ENCODE measurements around the gene HTR7. TPM values are rescaled to one million over a fixed set of nuclear protein-coding genes. Genes with fewer than 3 reads are reported as not detected.
A peak's percentile ranks its signal among the peaks of the same experiment; 100 is the strongest.
"Not testable (repeated sequence)": the region's sequence is repeated elsewhere in the genome, so short reads cannot be mapped to it uniquely, and the experiment has no call there.

HTR7 gene
- total RNA-seq, 2 experiments from 2014 or later: not detected

GRCh38 chr10:90849956-90850749 is 7.7 kb downstream of the HTR7 start:
- no peak overlapping the region for H3K27ac Mint-ChIP-seq

GRCh38 chr10:90847436-90847835 is 10.4 kb downstream of the HTR7 start:
- peaks cover 8% of the 10 kb centered on the region for H3K9me3 Mint-ChIP-seq (ENCODE audit: low read depth)
- H3K4me3 Mint-ChIP-seq: no peak overlapping the region
- CTCF ChIA-PET: interaction anchor here (2.0 kb wide), 1 partner anchor 11 kb away, joined by 7 read pairs; the partner anchor contains the start of gene HTR7
- H3K27ac Mint-ChIP-seq: no peak overlapping the region
- H3K4me1 Mint-ChIP-seq: peaks cover 17% of the 10 kb centered on the region
- H3K27me3 Mint-ChIP-seq: peaks cover 34% of the 10 kb centered on the region
- H3K36me3 Mint-ChIP-seq: peaks cover 16% of the 10 kb centered on the region
- DNase-seq (no peak), ATAC-seq (peak; percentile 57)

More at GRCh38 chr10:90849956-90850749, 7.7 kb downstream of the HTR7 start:
- Mint-ChIP-seq H3K9me3 (ENCODE audit: low read depth) (peaks cover 8% of the 10 kb centered on the region), H3K36me3 (peaks cover 16% of the 10 kb centered on the region), H3K27me3 (peaks cover 43% of the 10 kb centered on the region), H3K4me1 (peaks cover 17% of the 10 kb centered on the region), H3K4me3 (no peak overlapping the region)
- CTCF ChIA-PET: no interaction called here
- DNase-seq (no peak), ATAC-seq (peak; percentile 39)

GRCh38 chr10:90846746-90847145 is 11.1 kb downstream of the HTR7 start:
- CTCF ChIA-PET: interaction anchor here (2.0 kb wide), 1 partner anchor 11 kb away, joined by 7 read pairs; the partner anchor contains the start of gene HTR7

GRCh38 chr10:90845726-90846125 is 12.1 kb downstream of the HTR7 start:
- no peak for ATAC-seq
- no peak for DNase-seq
- H3K27me3 Mint-ChIP-seq: peaks cover 25% of the 10 kb centered on the region
- peaks cover 16% of the 10 kb centered on the region for H3K4me1 Mint-ChIP-seq
- H3K4me3 Mint-ChIP-seq: no peak overlapping the region
- peaks cover 9% of the 10 kb centered on the region for H3K36me3 Mint-ChIP-seq
- CTCF ChIA-PET: no interaction called here
- H3K9me3 Mint-ChIP-seq (ENCODE audit: low read depth): peaks cover 5% of the 10 kb centered on the region
- no peak overlapping the region for H3K27ac Mint-ChIP-seq

More at GRCh38 chr10:90846746-90847145, 11.1 kb downstream of the HTR7 start:
- Mint-ChIP-seq H3K27ac (no peak overlapping the region), H3K4me3 (no peak overlapping the region), H3K27me3 (peaks cover 30% of the 10 kb centered on the region), H3K36me3 (peaks cover 15% of the 10 kb centered on the region), H3K9me3 (ENCODE audit: low read depth) (peaks cover 8% of the 10 kb centered on the region), H3K4me1 (peaks cover 17% of the 10 kb centered on the region)
- no peak for ATAC-seq
- no peak for DNase-seq

GRCh38 chr10:90842725-90843124 is 15.1 kb downstream of the HTR7 start:
- Mint-ChIP-seq H3K27ac (no peak overlapping the region), H3K36me3 (no peaks in the 10 kb centered on the region), H3K4me3 (no peak overlapping the region), H3K27me3 (peaks cover 33% of the 10 kb centered on the region), H3K9me3 (ENCODE audit: low read depth) (no peaks in the 10 kb centered on the region), H3K4me1 (peaks cover 6% of the 10 kb centered on the region)
- DNase-seq: no peak
- no peak for ATAC-seq
- CTCF ChIA-PET: no interaction called here

GRCh38 chr10:90837486-90837885 is 20.4 kb downstream of the HTR7 start:
- H3K4me3 Mint-ChIP-seq: no peak overlapping the region
- no peaks in the 10 kb centered on the region for H3K4me1 Mint-ChIP-seq
- ATAC-seq (no peak), DNase-seq (no peak)
- peaks cover 17% of the 10 kb centered on the region for H3K27me3 Mint-ChIP-seq
- H3K9me3 Mint-ChIP-seq (ENCODE audit: low read depth): no peaks in the 10 kb centered on the region
- no peak overlapping the region for H3K27ac Mint-ChIP-seq
- H3K36me3 Mint-ChIP-seq: no peaks in the 10 kb centered on the region
- CTCF ChIA-PET: no interaction called here

GRCh38 chr10:90834326-90834725 is 23.5 kb downstream of the HTR7 start:
- no peak overlapping the region for H3K4me3 Mint-ChIP-seq
- DNase-seq: no peak
- no peaks in the 10 kb centered on the region for H3K4me1 Mint-ChIP-seq
- CTCF ChIA-PET: no interaction called here
- no peaks in the 10 kb centered on the region for H3K36me3 Mint-ChIP-seq
- ATAC-seq: no peak
- no peak overlapping the region for H3K27ac Mint-ChIP-seq
- peaks cover 17% of the 10 kb centered on the region for H3K27me3 Mint-ChIP-seq
- no peaks in the 10 kb centered on the region for H3K9me3 Mint-ChIP-seq (ENCODE audit: low read depth)

- H3K9me3 Mint-ChIP-seq (ENCODE audit: low read depth): no peaks in the 10 kb centered on the region
- DNase-seq: no peak
- H3K4me3 Mint-ChIP-seq: no peak overlapping the region
- no peaks in the 10 kb centered on the region for H3K4me1 Mint-ChIP-seq
- no peak overlapping the region for H3K27ac Mint-ChIP-seq
- H3K36me3 Mint-ChIP-seq: no peaks in the 10 kb centered on the region
- H3K27me3 Mint-ChIP-seq: peaks cover 15% of the 10 kb centered on the region
- CTCF ChIA-PET: no interaction called here
- no peak for ATAC-seq
These were observed 25.7 kb downstream of the HTR7 start for GRCh38 chr10:90832111-90832510.

- peaks cover 7% of the 10 kb centered on the region for H3K27me3 Mint-ChIP-seq
- H3K36me3 Mint-ChIP-seq: no peaks in the 10 kb centered on the region
- no peak for DNase-seq
- no peaks in the 10 kb centered on the region for H3K4me1 Mint-ChIP-seq
- ATAC-seq: no peak
- H3K27ac Mint-ChIP-seq: no peak overlapping the region
- peaks cover 4% of the 10 kb centered on the region for H3K9me3 Mint-ChIP-seq (ENCODE audit: low read depth)
- no peak overlapping the region for H3K4me3 Mint-ChIP-seq
- CTCF ChIA-PET: no interaction called here
These were observed 35.3 kb downstream of the HTR7 start for GRCh38 chr10:90822508-90822907.

- DNase-seq; H3K27me3 Mint-ChIP-seq; H3K9me3 Mint-ChIP-seq (ENCODE audit: low read depth); H3K36me3 Mint-ChIP-seq; H3K4me1 Mint-ChIP-seq; H3K27ac Mint-ChIP-seq; H3K4me3 Mint-ChIP-seq; CTCF ChIA-PET; ATAC-seq: not testable (repeated sequence)
These were observed 36.0 kb downstream of the HTR7 start for GRCh38 chr10:90821864-90822263.

GRCh38 chr10:90819911-90820310 is 37.9 kb downstream of the HTR7 start:
- Mint-ChIP-seq H3K4me1 (no peaks in the 10 kb centered on the region), H3K9me3 (ENCODE audit: low read depth) (peaks cover 4% of the 10 kb centered on the region), H3K36me3 (no peaks in the 10 kb centered on the region), H3K27me3 (peaks cover 11% of the 10 kb centered on the region), H3K4me3 (no peak overlapping the region), H3K27ac (no peak overlapping the region)
- CTCF ChIA-PET: interaction anchor here (1.6 kb wide), 1 partner anchor 43 kb away, joined by 3 read pairs; no protein-coding TSS in a partner anchor
- no peak for DNase-seq
- ATAC-seq: no peak

GRCh38 chr10:90818736-90819135 is 39.1 kb downstream of the HTR7 start:
- peaks cover 4% of the 10 kb centered on the region for H3K9me3 Mint-ChIP-seq (ENCODE audit: low read depth)
- no peaks in the 10 kb centered on the region for H3K36me3 Mint-ChIP-seq
- no peak overlapping the region for H3K27ac Mint-ChIP-seq
- H3K27me3 Mint-ChIP-seq: peaks cover 11% of the 10 kb centered on the region
- DNase-seq (no peak), ATAC-seq (no peak)
- H3K4me1 Mint-ChIP-seq: no peaks in the 10 kb centered on the region
- CTCF ChIA-PET: interaction anchor here (1.6 kb wide), 1 partner anchor 44 kb away, joined by 3 read pairs; no protein-coding TSS in a partner anchor
- no peak overlapping the region for H3K4me3 Mint-ChIP-seq

- CTCF ChIA-PET: no interaction called here
- Mint-ChIP-seq H3K4me1 (no peaks in the 10 kb centered on the region), H3K36me3 (no peaks in the 10 kb centered on the region), H3K27me3 (peaks cover 11% of the 10 kb centered on the region), H3K27ac (no peak overlapping the region), H3K9me3 (ENCODE audit: low read depth) (peaks cover 3% of the 10 kb centered on the region), H3K4me3 (no peak overlapping the region)
- no peak for DNase-seq
- ATAC-seq: no peak
These were observed 40.5 kb downstream of the HTR7 start for GRCh38 chr10:90817128-90817889.

GRCh38 chr10:90816466-90816865 is 41.4 kb downstream of the HTR7 start:
- Mint-ChIP-seq H3K27me3 (peaks cover 11% of the 10 kb centered on the region), H3K27ac (no peak overlapping the region), H3K4me1 (no peaks in the 10 kb centered on the region), H3K9me3 (ENCODE audit: low read depth) (no peaks in the 10 kb centered on the region), H3K36me3 (no peaks in the 10 kb centered on the region), H3K4me3 (no peak overlapping the region)
- CTCF ChIA-PET: no interaction called here
- DNase-seq: no peak
- no peak for ATAC-seq
